GM21825 (cell line): ENCODE data around the gene NLRC3.
"Not testable (repeated sequence)": the region's sequence is repeated elsewhere in the genome, so short reads cannot be mapped to it uniquely, and the experiment has no call there.

Experiments used
- ATAC-seq: cut with Tn5 transposase; IDR thresholded peaks from one replicate; pipeline ENCODE4 v1.9.1; 2021; ENCODE audit warnings: mild to moderate bottlenecking, moderate library complexity; ENCODE audit not compliant: unreplicated experiment

The NLRC3 gene

GRCh38 chr16:3577302-3577752 is at the start of gene NLRC3:
Gene NLRC3 (minus strand): TSS chr16:3577403. CDS start chr16:3565036, 12,367 bp downstream.
- ATAC-seq = no peak

- ATAC-seq = no peak
These were observed 48.9 kb upstream of the NLRC3 start for GRCh38 chr16:3625911-3626732.

- ATAC-seq = no peak
These were observed 48.1 kb upstream of the NLRC3 start for GRCh38 chr16:3625331-3625730.

GRCh38 chr16:3623642-3624041 is 46.4 kb upstream of the NLRC3 start:
- no peak for ATAC-seq

- ATAC-seq = no peak
These were observed 41.6 kb upstream of the NLRC3 start for GRCh38 chr16:3618769-3619141.

GRCh38 chr16:3612510-3613466 is 35.6 kb upstream of the NLRC3 start:
- ATAC-seq = no peak

GRCh38 chr16:3611146-3611975 is 34.2 kb upstream of the NLRC3 start, which contains the start of gene SLX4:
Gene SLX4 (minus strand): TSS chr16:3611606. CDS start chr16:3608964, 2,642 bp downstream.
- ATAC-seq = peak; percentile 81

GRCh38 chr16:3610698-3611145 is 33.5 kb upstream of the NLRC3 start:
- ATAC-seq = no peak

- ATAC-seq = no peak
These were observed 32.9 kb upstream of the NLRC3 start for GRCh38 chr16:3609895-3610697.

- ATAC-seq = not testable (repeated sequence)
These were observed 31.8 kb upstream of the NLRC3 start for GRCh38 chr16:3608976-3609375.

- no peak for ATAC-seq
These were observed 30.9 kb upstream of the NLRC3 start for GRCh38 chr16:3608069-3608468.

- no peak for ATAC-seq
These were observed 30.4 kb upstream of the NLRC3 start for GRCh38 chr16:3607634-3608033.

- no peak for ATAC-seq
These were observed 30.0 kb upstream of the NLRC3 start for GRCh38 chr16:3607161-3607560.

- ATAC-seq = no peak
These were observed 29.2 kb upstream of the NLRC3 start for GRCh38 chr16:3606441-3606840.

- ATAC-seq = no peak
These were observed 25.1 kb upstream of the NLRC3 start for GRCh38 chr16:3602320-3602653.

- ATAC-seq = no peak
These were observed 24.6 kb upstream of the NLRC3 start for GRCh38 chr16:3601614-3602319.

- no peak for ATAC-seq
These were observed 22.7 kb upstream of the NLRC3 start for GRCh38 chr16:3599922-3600321.

GRCh38 chr16:3599121-3599520 is 21.9 kb upstream of the NLRC3 start:
- no peak for ATAC-seq

- ATAC-seq = no peak
These were observed 21.0 kb upstream of the NLRC3 start for GRCh38 chr16:3598236-3598635.
